ENCODE measurements around the gene SRP54. TPM values are rescaled to one million over a fixed set of nuclear protein-coding genes. Genes with fewer than 3 reads are reported as not detected.

SRP54 gene
- total and polyA plus RNA-seq, 2 of the 13 experiments (the other 11 are each of a cell fraction or from before 2014, with no cell fraction given): 42.2 to 207 TPM

DNA sequence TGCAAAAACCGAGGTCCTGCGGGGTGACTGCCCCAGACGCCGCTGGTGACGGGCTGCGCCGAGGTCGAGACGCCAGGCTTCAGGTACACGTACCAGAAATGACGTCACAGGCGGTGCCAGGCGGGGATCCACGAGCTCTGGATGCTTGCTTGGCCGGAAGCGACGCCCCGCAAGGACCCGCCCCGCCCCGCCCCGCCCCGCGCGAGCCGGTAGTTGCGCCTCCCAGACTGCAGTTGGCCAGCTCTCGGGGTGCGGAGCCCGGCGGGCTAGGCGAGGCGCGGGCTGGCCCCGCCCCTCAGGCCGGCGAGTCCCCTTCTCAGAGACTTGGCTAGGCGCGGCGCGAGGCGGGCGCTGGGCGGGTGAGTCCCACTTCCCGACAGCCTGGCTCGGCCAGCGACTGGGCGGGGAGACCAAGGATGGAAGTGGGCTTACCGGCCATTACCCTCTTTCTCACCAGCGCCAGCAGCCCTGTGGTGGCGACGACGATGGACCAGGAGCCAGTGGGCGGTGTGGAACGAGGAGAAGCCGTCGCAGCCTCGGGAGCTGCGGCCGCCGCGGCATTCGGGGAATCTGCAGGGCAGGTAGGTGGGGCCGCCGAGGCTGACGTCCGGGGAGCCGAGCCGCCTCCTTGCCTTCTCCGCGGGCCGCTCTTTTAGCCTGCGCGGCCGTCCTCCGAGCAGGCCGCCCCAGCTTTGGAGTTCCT, 63.4 kb downstream of the SRP54 start, which contains the start of gene FAM177A1 (continued):
- TF ChIP-seq ZNF251 (CRISPR knock-in tag; IDR thresholded peaks at IDR 0.05) (no peak), TRIM24 (CRISPR knock-in tag; IDR thresholded peaks at IDR 0.05) (no peak), ZNF777 (CRISPR knock-in tag; IDR thresholded peaks at IDR 0.05) (peak; percentile 98), HDAC6 (IDR thresholded peaks at IDR 0.05; ENCODE audit: low read depth, low read length) (no peak), ZNF136 (CRISPR knock-in tag; IDR thresholded peaks at IDR 0.05; ENCODE audit: low read depth) (no peak; the same call in none of the 2 replicates), ZNF205 (CRISPR knock-in tag; IDR thresholded peaks at IDR 0.05) (peak; percentile 89), ZC3H13 (CRISPR knock-in tag; IDR thresholded peaks at IDR 0.05) (no peak; the same call in 1 of the 2 replicates), ZNF839 (CRISPR knock-in tag; IDR thresholded peaks at IDR 0.05; ENCODE audit: borderline replicate concordance) (peak; percentile 70; the same call in 1 of the 2 replicates), HOXD1 (CRISPR knock-in tag; IDR thresholded peaks at IDR 0.05) (peak; percentile 92), ZNF274 (CRISPR knock-in tag; IDR thresholded peaks at IDR 0.05) (peak; percentile 98), ZNF484 (CRISPR knock-in tag; IDR thresholded peaks at IDR 0.05; ENCODE audit: borderline replicate concordance, low read depth) (peak; percentile 88; the same call in 1 of the 2 replicates), SIX1 (CRISPR knock-in tag; IDR thresholded peaks at IDR 0.05; ENCODE audit: borderline replicate concordance) (peak; percentile 12; the same call in 1 of the 2 replicates), RFXANK (CRISPR knock-in tag; IDR thresholded peaks at IDR 0.05) (peak; percentile 94), TAF1 (CRISPR knock-in tag; IDR thresholded peaks at IDR 0.05) (peak; percentile 99), ZMAT3 (CRISPR knock-in tag; conservative IDR thresholded peaks at IDR 0.05) (peak; percentile 98)
- TF ChIP-seq, protein P1, sequence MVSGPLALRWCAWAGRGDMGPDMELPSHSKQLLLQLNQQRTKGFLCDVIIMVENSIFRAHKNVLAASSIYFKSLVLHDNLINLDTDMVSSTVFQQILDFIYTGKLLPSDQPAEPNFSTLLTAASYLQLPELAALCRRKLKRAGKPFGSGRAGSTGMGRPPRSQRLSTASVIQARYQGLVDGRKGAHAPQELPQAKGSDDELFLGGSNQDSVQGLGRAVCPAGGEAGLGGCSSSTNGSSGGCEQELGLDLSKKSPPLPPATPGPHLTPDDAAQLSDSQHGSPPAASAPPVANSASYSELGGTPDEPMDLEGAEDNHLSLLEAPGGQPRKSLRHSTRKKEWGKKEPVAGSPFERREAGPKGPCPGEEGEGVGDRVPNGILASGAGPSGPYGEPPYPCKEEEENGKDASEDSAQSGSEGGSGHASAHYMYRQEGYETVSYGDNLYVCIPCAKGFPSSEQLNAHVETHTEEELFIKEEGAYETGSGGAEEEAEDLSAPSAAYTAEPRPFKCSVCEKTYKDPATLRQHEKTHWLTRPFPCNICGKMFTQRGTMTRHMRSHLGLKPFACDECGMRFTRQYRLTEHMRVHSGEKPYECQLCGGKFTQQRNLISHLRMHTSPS (CRISPR knock-in tag; IDR thresholded peaks at IDR 0.05; ENCODE audit: low read depth): peak; percentile 28
- TF ChIP-seq, protein P2, sequence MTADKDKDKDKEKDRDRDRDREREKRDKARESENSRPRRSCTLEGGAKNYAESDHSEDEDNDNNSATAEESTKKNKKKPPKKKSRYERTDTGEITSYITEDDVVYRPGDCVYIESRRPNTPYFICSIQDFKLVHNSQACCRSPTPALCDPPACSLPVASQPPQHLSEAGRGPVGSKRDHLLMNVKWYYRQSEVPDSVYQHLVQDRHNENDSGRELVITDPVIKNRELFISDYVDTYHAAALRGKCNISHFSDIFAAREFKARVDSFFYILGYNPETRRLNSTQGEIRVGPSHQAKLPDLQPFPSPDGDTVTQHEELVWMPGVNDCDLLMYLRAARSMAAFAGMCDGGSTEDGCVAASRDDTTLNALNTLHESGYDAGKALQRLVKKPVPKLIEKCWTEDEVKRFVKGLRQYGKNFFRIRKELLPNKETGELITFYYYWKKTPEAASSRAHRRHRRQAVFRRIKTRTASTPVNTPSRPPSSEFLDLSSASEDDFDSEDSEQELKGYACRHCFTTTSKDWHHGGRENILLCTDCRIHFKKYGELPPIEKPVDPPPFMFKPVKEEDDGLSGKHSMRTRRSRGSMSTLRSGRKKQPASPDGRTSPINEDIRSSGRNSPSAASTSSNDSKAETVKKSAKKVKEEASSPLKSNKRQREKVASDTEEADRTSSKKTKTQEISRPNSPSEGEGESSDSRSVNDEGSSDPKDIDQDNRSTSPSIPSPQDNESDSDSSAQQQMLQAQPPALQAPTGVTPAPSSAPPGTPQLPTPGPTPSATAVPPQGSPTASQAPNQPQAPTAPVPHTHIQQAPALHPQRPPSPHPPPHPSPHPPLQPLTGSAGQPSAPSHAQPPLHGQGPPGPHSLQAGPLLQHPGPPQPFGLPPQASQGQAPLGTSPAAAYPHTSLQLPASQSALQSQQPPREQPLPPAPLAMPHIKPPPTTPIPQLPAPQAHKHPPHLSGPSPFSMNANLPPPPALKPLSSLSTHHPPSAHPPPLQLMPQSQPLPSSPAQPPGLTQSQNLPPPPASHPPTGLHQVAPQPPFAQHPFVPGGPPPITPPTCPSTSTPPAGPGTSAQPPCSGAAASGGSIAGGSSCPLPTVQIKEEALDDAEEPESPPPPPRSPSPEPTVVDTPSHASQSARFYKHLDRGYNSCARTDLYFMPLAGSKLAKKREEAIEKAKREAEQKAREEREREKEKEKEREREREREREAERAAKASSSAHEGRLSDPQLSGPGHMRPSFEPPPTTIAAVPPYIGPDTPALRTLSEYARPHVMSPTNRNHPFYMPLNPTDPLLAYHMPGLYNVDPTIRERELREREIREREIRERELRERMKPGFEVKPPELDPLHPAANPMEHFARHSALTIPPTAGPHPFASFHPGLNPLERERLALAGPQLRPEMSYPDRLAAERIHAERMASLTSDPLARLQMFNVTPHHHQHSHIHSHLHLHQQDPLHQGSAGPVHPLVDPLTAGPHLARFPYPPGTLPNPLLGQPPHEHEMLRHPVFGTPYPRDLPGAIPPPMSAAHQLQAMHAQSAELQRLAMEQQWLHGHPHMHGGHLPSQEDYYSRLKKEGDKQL (CRISPR knock-in tag; IDR thresholded peaks at IDR 0.05; ENCODE audit: low read depth): peak; percentile 80
- TF ChIP-seq, protein P3, sequence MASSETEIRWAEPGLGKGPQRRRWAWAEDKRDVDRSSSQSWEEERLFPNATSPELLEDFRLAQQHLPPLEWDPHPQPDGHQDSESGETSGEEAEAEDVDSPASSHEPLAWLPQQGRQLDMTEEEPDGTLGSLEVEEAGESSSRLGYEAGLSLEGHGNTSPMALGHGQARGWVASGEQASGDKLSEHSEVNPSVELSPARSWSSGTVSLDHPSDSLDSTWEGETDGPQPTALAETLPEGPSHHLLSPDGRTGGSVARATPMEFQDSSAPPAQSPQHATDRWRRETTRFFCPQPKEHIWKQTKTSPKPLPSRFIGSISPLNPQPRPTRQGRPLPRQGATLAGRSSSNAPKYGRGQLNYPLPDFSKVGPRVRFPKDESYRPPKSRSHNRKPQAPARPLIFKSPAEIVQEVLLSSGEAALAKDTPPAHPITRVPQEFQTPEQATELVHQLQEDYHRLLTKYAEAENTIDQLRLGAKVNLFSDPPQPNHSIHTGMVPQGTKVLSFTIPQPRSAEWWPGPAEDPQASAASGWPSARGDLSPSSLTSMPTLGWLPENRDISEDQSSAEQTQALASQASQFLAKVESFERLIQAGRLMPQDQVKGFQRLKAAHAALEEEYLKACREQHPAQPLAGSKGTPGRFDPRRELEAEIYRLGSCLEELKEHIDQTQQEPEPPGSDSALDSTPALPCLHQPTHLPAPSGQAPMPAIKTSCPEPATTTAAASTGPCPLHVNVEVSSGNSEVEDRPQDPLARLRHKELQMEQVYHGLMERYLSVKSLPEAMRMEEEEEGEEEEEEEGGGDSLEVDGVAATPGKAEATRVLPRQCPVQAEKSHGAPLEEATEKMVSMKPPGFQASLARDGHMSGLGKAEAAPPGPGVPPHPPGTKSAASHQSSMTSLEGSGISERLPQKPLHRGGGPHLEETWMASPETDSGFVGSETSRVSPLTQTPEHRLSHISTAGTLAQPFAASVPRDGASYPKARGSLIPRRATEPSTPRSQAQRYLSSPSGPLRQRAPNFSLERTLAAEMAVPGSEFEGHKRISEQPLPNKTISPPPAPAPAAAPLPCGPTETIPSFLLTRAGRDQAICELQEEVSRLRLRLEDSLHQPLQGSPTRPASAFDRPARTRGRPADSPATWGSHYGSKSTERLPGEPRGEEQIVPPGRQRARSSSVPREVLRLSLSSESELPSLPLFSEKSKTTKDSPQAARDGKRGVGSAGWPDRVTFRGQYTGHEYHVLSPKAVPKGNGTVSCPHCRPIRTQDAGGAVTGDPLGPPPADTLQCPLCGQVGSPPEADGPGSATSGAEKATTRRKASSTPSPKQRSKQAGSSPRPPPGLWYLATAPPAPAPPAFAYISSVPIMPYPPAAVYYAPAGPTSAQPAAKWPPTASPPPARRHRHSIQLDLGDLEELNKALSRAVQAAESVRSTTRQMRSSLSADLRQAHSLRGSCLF (CRISPR knock-in tag; IDR thresholded peaks at IDR 0.05; ENCODE audit: borderline replicate concordance): peak; percentile 60
